Measurements from ENCODE around the gene RAB28.

The RAB28 gene

GRCh38 chr4:13511101-13511500 lies 27.0 kb upstream of the RAB28 start:
- FAIRE-seq (peak; percentile 84), DNase-seq (ENCODE audit: low spot score) (peak; percentile 63)

GRCh38 chr4:13509442-13509841 lies 25.3 kb upstream of the RAB28 start:
- DNase-seq (ENCODE audit: low spot score) (no peak), FAIRE-seq (no peak)

GRCh38 chr4:13504374-13504773 lies 20.2 kb upstream of the RAB28 start:
- FAIRE-seq: no peak
- DNase-seq (ENCODE audit: low spot score): no peak

GRCh38 chr4:13498469-13498868 lies 14.3 kb upstream of the RAB28 start:
- DNase-seq (ENCODE audit: low spot score) (no peak), FAIRE-seq (no peak)

- FAIRE-seq: no peak
- no peak for DNase-seq (ENCODE audit: low spot score)
Observed at GRCh38 chr4:13496605-13497004, 12.5 kb upstream of the RAB28 start.

GRCh38 chr4:13495753-13496152 lies 11.6 kb upstream of the RAB28 start:
- no peak for DNase-seq (ENCODE audit: low spot score)
- no peak for FAIRE-seq

- no peak for FAIRE-seq
- no peak for DNase-seq (ENCODE audit: low spot score)
Observed at GRCh38 chr4:13493793-13494192, 9.7 kb upstream of the RAB28 start.

- DNase-seq (ENCODE audit: low spot score): no peak
- FAIRE-seq: no peak
Observed at GRCh38 chr4:13492747-13493146, 8.6 kb upstream of the RAB28 start.

- FAIRE-seq: no peak
- DNase-seq (ENCODE audit: low spot score): no peak
Observed at GRCh38 chr4:13484749-13485221, 645 bp upstream of the RAB28 start.

GRCh38 chr4:13483768-13484121 lies 395 bp downstream of the RAB28 start:
- DNase-seq (ENCODE audit: low spot score): peak; percentile 45
- FAIRE-seq: no peak

- no peak for FAIRE-seq
- DNase-seq (ENCODE audit: low spot score): no peak
Observed at GRCh38 chr4:13483136-13483767, 888 bp downstream of the RAB28 start.

GRCh38 chr4:13481569-13481968 lies 2.6 kb downstream of the RAB28 start:
- FAIRE-seq (peak; percentile 84), DNase-seq (ENCODE audit: low spot score) (peak; percentile 27)

GRCh38 chr4:13478707-13479106 lies 5.4 kb downstream of the RAB28 start:
- DNase-seq (ENCODE audit: low spot score) (no peak), FAIRE-seq (no peak)

- DNase-seq (ENCODE audit: low spot score) (no peak), FAIRE-seq (no peak)
Observed at GRCh38 chr4:13478131-13478530, 6.0 kb downstream of the RAB28 start.

- DNase-seq (ENCODE audit: low spot score): no peak
- FAIRE-seq: no peak
Observed at GRCh38 chr4:13476915-13477314, 7.2 kb downstream of the RAB28 start.

GRCh38 chr4:13476152-13476551 lies 8.0 kb downstream of the RAB28 start:
- FAIRE-seq (no peak), DNase-seq (ENCODE audit: low spot score) (no peak)

- no peak for FAIRE-seq
- DNase-seq (ENCODE audit: low spot score): no peak
Observed at GRCh38 chr4:13471400-13471799, 12.7 kb downstream of the RAB28 start.

- DNase-seq (ENCODE audit: low spot score) (no peak), FAIRE-seq (no peak)
Observed at GRCh38 chr4:13470379-13470778, 13.8 kb downstream of the RAB28 start.

- FAIRE-seq: no peak
- no peak for DNase-seq (ENCODE audit: low spot score)
Observed at GRCh38 chr4:13464973-13465372, 19.2 kb downstream of the RAB28 start.

GRCh38 chr4:13464543-13464942 lies 19.6 kb downstream of the RAB28 start:
- no peak for DNase-seq (ENCODE audit: low spot score)
- FAIRE-seq: no peak

- FAIRE-seq (no peak), DNase-seq (ENCODE audit: low spot score) (no peak)
Observed at GRCh38 chr4:13461191-13461905, 22.8 kb downstream of the RAB28 start.

GRCh38 chr4:13455411-13455810 lies 28.7 kb downstream of the RAB28 start:
- no peak for DNase-seq (ENCODE audit: low spot score)
- FAIRE-seq: no peak

- DNase-seq (ENCODE audit: low spot score) (no peak), FAIRE-seq (no peak)
Observed at GRCh38 chr4:13454786-13455185, 29.4 kb downstream of the RAB28 start.

All from RCC 7860 (cell line).